ENCODE measurements around the gene RASAL1.

- TF ChIP-seq POLR2A (IDR thresholded peaks at IDR 0.05; ENCODE audit: extremely low read depth, insufficient read length) (no peak), CTCF (IDR thresholded peaks at IDR 0.05; ENCODE audit: low read depth, low read length) (no peak), MYC (IDR thresholded peaks at IDR 0.05; ENCODE audit: low read depth, low read length) (no peak)
Measured at GRCh38 chr12:113109360-113109759, 26.2 kb downstream of the RASAL1 start.
